Esophagus muscularis mucosa (tissue), 4 donors: Measurements from ENCODE around the gene DIPK1B. TPM values are rescaled to one million over a fixed set of nuclear protein-coding genes. Genes with fewer than 3 reads are reported as not detected.

ENCODE experiments used
- DNase-seq: peaks from one replicate; pipeline ENCODE4 v3.0.0-alpha.2; 2017; ENCODE audit errors: extremely low spot score
- H3K27ac ChIP-seq, 4 donors: fragments of 200-600 bp; sonication (generic); replicated peaks in 1 of 4; 1 replicate in 3 of 4; 2 replicates in 1 of 4; pipeline ENCODE4 v1.5.1; 2016 to 2019; ENCODE audit warnings: mild to moderate bottlenecking in 1 of 4
- H3K27me3 ChIP-seq, 4 donors: fragments of 200-600 bp; sonication (generic); one replicate each; pipeline versions ENCODE4 v1.5.1 to v1.6.0; 2016 to 2019
- H3K36me3 ChIP-seq, 4 donors: fragments of 200-600 bp; sonication (generic); one replicate each; pipeline ENCODE4 v1.5.1; 2016 to 2019
- H3K4me1 ChIP-seq, 4 donors: fragments of 200-600 bp; sonication (generic); one replicate each; pipeline ENCODE4 v1.5.1; 2016 to 2019
- H3K4me3 ChIP-seq, 4 donors: fragments of 200-600 bp; sonication (generic); 1 replicate in 2 of 4; 2 replicates in 2 of 4; pipeline ENCODE4 v1.5.1; 2016 to 2019; ENCODE audit warnings: mild to moderate bottlenecking in 4 of 4, moderate library complexity in 1 of 4
- H3K9me3 ChIP-seq, 4 donors: fragments of 200-600 bp; sonication (generic); 1 replicate in 3 of 4; 2 replicates in 1 of 4; pipeline ENCODE4 v1.5.1; 2016 to 2019
- CTCF ChIP-seq, 3 experiments: fragments of 200-600 bp in 2 of 3; fragments of 450-650 bp in 1 of 3; sonication (generic) in 2 of 3; IDR thresholded peaks; one replicate each; pipeline ENCODE4 v1.5.1; 2017 to 2019; ENCODE audit warnings: antibody characterized with exemption in 3 of 3, mild to moderate bottlenecking in 2 of 3, moderate library complexity in 1 of 3
- EP300 ChIP-seq: sonication (generic); formaldehyde crosslinking; IDR thresholded peaks from one replicate; pipeline ENCODE4 v1.6.1; 2017; ENCODE audit warnings: antibody characterized with exemption
- POLR2A ChIP-seq: fragments of 450-650 bp; IDR thresholded peaks from one replicate; pipeline ENCODE4 v1.6.1; 2017; ENCODE audit warnings: antibody characterized with exemption, moderate library complexity, mild to moderate bottlenecking, low read depth
- POLR2AphosphoS5 ChIP-seq, 2 donors: sonication (generic); formaldehyde crosslinking; IDR thresholded peaks; one replicate each; pipeline ENCODE4 v1.6.1; 2017; ENCODE audit warnings: antibody characterized with exemption in 2 of 2
- WGBS: methylation state at CpG from one replicate; pipeline ENCODE4 v1.1.5; 2018; 5-methylcytosine and 5-hydroxymethylcytosine counted together
- intact Hi-C: fragments of 100-400 bp; cut with DNase I; formaldehyde crosslinking; loops from one replicate; pipeline ENCODE4 v1.15.1; 2023
- total RNA-seq, 4 donors: library from RNA; depleted of rRNA; stranded (reverse); fragments of >200 nt; gene quantifications; one replicate each; pipeline versions ENCODE4 v1.1.0 to v1.2.1, GENCODE V29; 2016

The DIPK1B gene
- total RNA-seq, 4 donors from 2014 or later: 6.6 to 27.8 (median 21.5) TPM

- no peak for DNase-seq
- 9% methylated on average over 17 of the region's 20 CpGs for WGBS
- no peaks in the 10 kb centered on the region for H3K9me3 ChIP-seq
- intact Hi-C loops: loop anchor here (5.0 kb wide), 1 partner anchor 41 kb away; no protein-coding TSS in a partner anchor
- peaks cover 0 to 3% (median 0%) of the 10 kb centered on the region in 4 donors for H3K36me3 ChIP-seq
- no peak for TF ChIP-seq EP300
- H3K27me3 ChIP-seq: no peaks in the 10 kb centered on the region
- H3K4me1 ChIP-seq: peaks cover 56 to 80% (median 62%) of the 10 kb centered on the region in 4 donors
- H3K4me3 ChIP-seq: peak overlapping the region; percentile 68 to 91 (median 78)
- peak overlapping the region; percentile 75 to 93 (median 82) for H3K27ac ChIP-seq
These were observed 25.9 kb upstream of the DIPK1B start for GRCh38 chr9:136686534-136686793.

DNA sequence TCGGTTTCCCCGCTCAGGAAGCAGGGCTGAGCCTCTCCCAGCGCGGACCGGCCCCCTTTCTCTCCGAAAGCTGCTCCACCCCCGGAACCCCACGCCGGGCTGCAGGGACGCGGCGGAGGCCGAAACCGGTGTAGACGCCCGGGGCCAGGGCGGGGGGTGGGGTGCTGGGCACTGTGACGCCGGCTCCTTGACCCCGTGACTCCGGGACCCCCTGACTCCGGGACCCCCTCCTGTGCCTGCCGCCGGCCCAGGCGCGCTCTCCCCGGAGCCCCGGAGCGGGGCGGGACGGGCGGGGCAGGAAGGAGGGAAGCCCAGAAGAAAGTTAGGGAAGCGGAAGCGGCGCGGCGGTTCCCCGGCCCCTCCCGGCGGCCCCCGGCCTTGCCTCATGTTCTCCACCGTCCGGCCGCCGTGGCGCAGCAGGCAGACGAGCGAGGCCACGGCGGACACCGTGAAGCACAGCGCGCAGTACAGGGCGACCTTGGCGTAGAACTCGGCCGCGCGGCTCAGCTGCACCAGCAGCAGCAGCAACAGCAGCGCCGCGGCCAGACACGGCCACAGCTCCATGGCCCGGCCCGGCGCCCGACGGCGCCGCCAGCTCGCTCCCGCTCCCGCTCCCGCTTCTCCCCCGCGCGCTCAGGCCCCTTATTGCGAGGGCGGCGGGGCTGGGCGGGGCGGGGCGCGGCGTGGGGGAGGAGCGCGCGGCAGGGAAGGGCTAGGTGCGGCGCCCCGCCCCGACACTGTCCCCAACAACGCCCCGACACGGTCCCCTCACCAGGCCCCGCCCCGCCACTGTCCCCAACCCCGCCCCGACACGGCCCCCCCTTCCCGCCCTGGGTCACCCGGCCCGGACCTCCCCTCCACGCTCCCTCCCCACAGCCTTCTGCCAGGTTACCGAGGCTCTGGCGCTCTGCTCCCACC lies 25.3 kb upstream of the DIPK1B start, which contains the start of gene AGPAT2:
AGPAT2 (minus strand) TSS at position 664 of the 918 bp plus-strand sequence; CDS start at position 564, 100 bp downstream.
- Histone ChIP-seq H3K4me1 (peaks cover 56 to 81% (median 63%) of the 10 kb centered on the region in 4 donors), H3K36me3 (peaks cover 0 to 3% (median 0%) of the 10 kb centered on the region in 4 donors), H3K27ac (peak within 1 kb of the TSS; percentile 75 to 93 (median 82)), H3K9me3 (no peaks in the 10 kb centered on the region), H3K4me3 (peak within 1 kb of the TSS; percentile 68 to 91 (median 78)), H3K27me3 (no peaks in the 10 kb centered on the region)
- intact Hi-C loops: loop anchor here (5.0 kb wide), 1 partner anchor 40 kb away; no protein-coding TSS in a partner anchor
- no peak for DNase-seq
- WGBS: no CpG with 5 or more reads among the region's 106 CpGs
- no peak for TF ChIP-seq EP300
- TF ChIP-seq POLR2AphosphoS5 (IDR thresholded peaks at IDR 0.05): peak; percentile 34 to 52
- TF ChIP-seq POLR2A: peak; percentile 30
- TF ChIP-seq CTCF (IDR thresholded peaks at IDR 0.05): peak in 1 of 3 experiments; percentile 2

DNA sequence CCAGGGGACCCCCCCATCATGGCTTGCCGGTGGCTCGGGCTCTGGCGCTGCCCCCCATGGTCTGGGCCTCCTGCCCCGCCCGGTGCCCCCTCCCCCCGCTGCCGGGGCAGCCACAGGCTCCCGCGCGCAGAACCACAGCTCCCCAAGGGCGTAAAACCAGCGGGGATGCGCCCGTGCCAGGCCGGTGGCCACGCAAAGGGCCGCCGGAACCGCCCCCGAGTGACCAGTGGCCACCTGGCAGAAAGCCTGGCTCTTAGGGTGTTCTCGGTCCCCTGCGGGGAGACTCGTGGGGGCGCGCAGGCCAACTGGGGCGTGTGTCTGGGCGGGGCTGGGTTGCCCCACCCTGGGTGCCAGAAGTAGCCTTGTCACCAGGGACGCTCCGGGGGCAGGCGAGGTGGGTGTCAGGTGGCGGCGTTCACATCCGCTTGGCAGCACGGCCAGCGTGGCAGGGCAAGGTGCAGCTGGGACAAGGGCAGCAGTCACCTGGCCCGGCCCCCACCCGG lies 24.6 kb upstream of the DIPK1B start:
- intact Hi-C loops: loop anchor here (5.0 kb wide), 1 partner anchor 40 kb away; no protein-coding TSS in a partner anchor

DNA sequence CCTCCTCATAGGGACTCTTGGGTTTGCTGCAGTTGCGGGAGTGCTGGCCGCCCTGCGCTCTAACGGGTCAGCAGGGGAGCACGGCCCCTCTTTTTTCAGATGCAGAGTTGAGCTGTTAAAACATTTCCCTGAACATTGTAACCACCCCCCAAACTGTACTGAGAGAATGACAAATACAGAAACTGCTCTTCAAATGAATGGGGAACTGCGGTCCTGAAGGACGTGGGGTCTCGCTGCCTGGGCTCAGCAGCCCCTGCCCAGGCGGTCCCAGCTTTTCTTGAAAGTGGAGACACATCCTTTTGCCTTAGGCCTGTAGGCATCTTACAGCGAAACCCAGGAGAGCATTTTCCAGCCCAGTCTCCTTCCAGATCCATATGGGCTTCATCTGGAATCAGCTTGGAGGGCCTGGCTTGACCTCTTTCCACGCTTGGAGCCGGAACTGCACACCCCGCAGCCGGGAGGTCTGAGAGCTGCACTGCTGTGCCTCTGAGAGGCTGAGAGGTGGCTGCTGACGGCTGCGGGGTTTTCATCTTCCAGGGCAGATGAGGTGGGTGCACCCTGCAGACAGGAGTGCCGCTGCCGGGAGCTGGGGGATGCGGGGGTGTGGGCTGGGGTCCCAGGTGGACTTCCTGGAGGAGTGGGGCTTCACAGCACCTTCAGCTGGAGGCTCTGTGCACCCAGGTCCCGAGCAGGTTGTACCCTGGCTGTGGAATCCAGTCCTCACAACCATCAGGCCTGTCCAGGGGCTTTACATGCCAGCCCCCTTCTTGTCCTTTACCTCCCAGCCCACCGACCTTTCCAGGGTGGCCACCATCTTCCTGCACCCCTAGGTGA lies 23.9 kb upstream of the DIPK1B start:
- Histone ChIP-seq H3K27me3 (no peaks in the 10 kb centered on the region), H3K4me3 (no peak overlapping the region), H3K4me1 (peaks cover 55 to 76% (median 66%) of the 10 kb centered on the region in 4 donors), H3K36me3 (peaks cover 0 to 3% (median 0%) of the 10 kb centered on the region in 4 donors), H3K27ac (peak overlapping the region; percentile 75 to 93 (median 84)), H3K9me3 (no peaks in the 10 kb centered on the region)
- no peak for DNase-seq
- WGBS: 68% methylated on average over 14 of the region's 21 CpGs
- TF ChIP-seq CTCF (IDR thresholded peaks at IDR 0.05): no peak
- no peak for TF ChIP-seq POLR2AphosphoS5 (IDR thresholded peaks at IDR 0.05)
- TF ChIP-seq POLR2A: no peak
- intact Hi-C loops: loop anchor here (5.0 kb wide), 1 partner anchor 39 kb away; no protein-coding TSS in a partner anchor

More for the DNA sequence above, 24.6 kb upstream of the DIPK1B start:
- H3K36me3 ChIP-seq: peaks cover 0 to 3% (median 0%) of the 10 kb centered on the region in 4 donors
- H3K4me3 ChIP-seq: peak overlapping the region; percentile 68 to 91 (median 78)
- H3K27me3 ChIP-seq: no peaks in the 10 kb centered on the region
- no peak for TF ChIP-seq POLR2AphosphoS5 (IDR thresholded peaks at IDR 0.05)
- TF ChIP-seq POLR2A: no peak
- no peak for TF ChIP-seq CTCF (IDR thresholded peaks at IDR 0.05)
- no peak for TF ChIP-seq EP300
- no peak for DNase-seq
- H3K27ac ChIP-seq: peak overlapping the region; percentile 75 to 93 (median 82)
- 40% methylated on average over 1 of the region's 37 CpGs for WGBS
- peaks cover 56 to 81% (median 63%) of the 10 kb centered on the region in 4 donors for H3K4me1 ChIP-seq
- no peaks in the 10 kb centered on the region for H3K9me3 ChIP-seq
